ENCODE data around the gene BICRA. TPM values are rescaled to one million over a fixed set of nuclear protein-coding genes. Genes with fewer than 3 reads are reported as not detected.

The BICRA gene
- polyA plus RNA-seq, 1 of the 3 experiments (the other 2 are of a cell fraction) = 1.4 TPM

GRCh38 chr19:47653856-47654255, 44.9 kb downstream of the BICRA start (continued):
- TF ChIP-seq RXRA (IDR thresholded peaks at IDR 0.05; ENCODE audit: borderline replicate concordance, low read depth) (no peak), FOXJ3 (CRISPR knock-in tag; IDR thresholded peaks at IDR 0.05) (no peak), CHD2 (IDR thresholded peaks at IDR 0.05; ENCODE audit: low read length, partially characterized antibody) (no peak), MEF2A (IDR thresholded peaks at IDR 0.05; ENCODE audit: borderline replicate concordance, low read depth) (no peak), JUND (IDR thresholded peaks at IDR 0.05) (no peak)

GRCh38 chr19:47657719-47658118, 48.8 kb downstream of the BICRA start:
- H3K4me2 ChIP-seq = no peak overlapping the region
- peaks cover 46% of the 10 kb centered on the region for H4K20me1 ChIP-seq (ENCODE audit: insufficient read depth)
- no peaks in the 10 kb centered on the region for H3K9me2 ChIP-seq
- ChIA-PET POLR2A (no interaction called here), CTCF (no interaction called here)
- H3K27me3 ChIP-seq (ENCODE audit: insufficient read depth) = no peaks in the 10 kb centered on the region
- no peak overlapping the region for H3K9ac ChIP-seq
- no peak overlapping the region for H3K4me3 ChIP-seq (ENCODE audit: low read depth in 2 of 2, low read length in 1 of 2)
- TF ChIP-seq GABPA (IDR thresholded peaks at IDR 0.05; ENCODE audit: low read depth) (no peak), ZBTB33 (IDR thresholded peaks at IDR 0.05; ENCODE audit: borderline replicate concordance, low read depth) (no peak), NFIC (IDR thresholded peaks at IDR 0.05; ENCODE audit: borderline replicate concordance) (no peak), FOSL2 (IDR thresholded peaks at IDR 0.05; ENCODE audit: borderline replicate concordance, low read depth) (no peak), IRF3 (IDR thresholded peaks at IDR 0.05; ENCODE audit: low read depth, low read length) (no peak), MXI1 (IDR thresholded peaks at IDR 0.05; ENCODE audit: low read depth, low read length) (no peak), POLR2AphosphoS5 (IDR thresholded peaks at IDR 0.05; ENCODE audit: low read depth, low read length) (no peak), SIN3A (IDR thresholded peaks at IDR 0.05; ENCODE audit: borderline replicate concordance, low read depth, low read length) (no peak)
- no peak for DNase-seq
- peaks cover 96% of the 10 kb centered on the region for H3K79me2 ChIP-seq (ENCODE audit: insufficient read depth)
- H3K4me1 ChIP-seq (ENCODE audit: control insufficient read depth in 1 of 2, insufficient read depth in 2 of 2, low read depth in 1 of 2, low read length in 1 of 2) = no peaks in the 10 kb centered on the region; a peak in 1 of 4 replicates
- H3K9me3 ChIP-seq = no peaks in the 10 kb centered on the region
- H2AFZ ChIP-seq (ENCODE audit: low read depth) = no peak overlapping the region
- 95% methylated on average over 3 of the region's 3 CpGs for WGBS (ENCODE audit: low lambda C conversion rate)
- no peaks in the 10 kb centered on the region for H3K36me3 ChIP-seq (replicated peaks in 1 of 2; ENCODE audit: control insufficient read depth in 1 of 2, insufficient read depth in 2 of 2, low read length in 1 of 2)
- no peak overlapping the region for H3K27ac ChIP-seq (ENCODE audit: low read depth in 2 of 2, low read length in 1 of 2)
- H3F3A ChIP-seq (replicated peaks; ENCODE audit: insufficient read depth) = peaks cover 3% of the 10 kb centered on the region

Measured in SK-N-SH (cell line).